H4 (cell line): ENCODE results near the gene CELSR2. TPM values are rescaled to one million over a fixed set of nuclear protein-coding genes. Genes with fewer than 3 reads are reported as not detected.

Source experiments
- DNase-seq: peaks from one replicate; pipeline ENCODE4 v3.0.0-alpha.2; 2015; ENCODE audit warnings: low spot score
- total RNA-seq: library from RNA; depleted of rRNA; stranded (reverse); fragments of >200 nt; shearing (Covaris generic); gene quantifications from 2 replicates; pipeline ENCODE4 v1.2.3, GENCODE V29; 2014

The CELSR2 gene
- total RNA-seq, 1 experiment from 2014 or later = 1.7 TPM

DNA sequence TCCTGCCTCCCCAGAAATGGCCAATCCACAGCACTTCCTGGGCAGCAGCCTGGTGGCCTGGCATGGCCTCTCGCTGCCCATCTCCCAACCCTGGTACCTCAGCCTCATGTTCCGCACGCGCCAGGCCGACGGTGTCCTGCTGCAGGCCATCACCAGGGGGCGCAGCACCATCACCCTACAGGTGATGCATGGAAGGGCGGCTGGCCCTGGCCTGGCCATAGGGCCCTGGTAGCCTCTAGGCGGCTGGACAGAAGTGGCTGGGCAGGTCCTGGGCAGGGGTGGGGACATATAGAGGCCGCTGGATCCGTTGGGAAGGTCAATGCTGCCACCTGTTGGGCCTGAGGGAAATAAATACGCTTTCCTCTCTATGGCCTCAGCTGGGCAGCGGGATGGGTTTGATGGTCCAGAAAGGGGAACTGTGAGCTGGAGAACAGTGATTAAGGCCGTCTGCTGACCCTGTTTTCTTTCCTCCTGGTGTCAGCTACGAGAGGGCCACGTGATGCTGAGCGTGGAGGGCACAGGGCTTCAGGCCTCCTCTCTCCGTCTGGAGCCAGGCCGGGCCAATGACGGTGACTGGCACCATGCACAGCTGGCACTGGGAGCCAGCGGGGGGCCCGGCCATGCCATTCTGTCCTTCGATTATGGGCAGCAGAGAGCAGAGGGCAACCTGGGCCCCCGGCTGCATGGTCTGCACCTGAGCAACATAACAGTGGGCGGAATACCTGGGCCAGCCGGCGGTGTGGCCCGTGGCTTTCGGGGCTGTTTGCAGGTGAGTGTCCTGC lies 14.4 kb downstream of the CELSR2 start:
- peak; percentile 73 for DNase-seq

DNA sequence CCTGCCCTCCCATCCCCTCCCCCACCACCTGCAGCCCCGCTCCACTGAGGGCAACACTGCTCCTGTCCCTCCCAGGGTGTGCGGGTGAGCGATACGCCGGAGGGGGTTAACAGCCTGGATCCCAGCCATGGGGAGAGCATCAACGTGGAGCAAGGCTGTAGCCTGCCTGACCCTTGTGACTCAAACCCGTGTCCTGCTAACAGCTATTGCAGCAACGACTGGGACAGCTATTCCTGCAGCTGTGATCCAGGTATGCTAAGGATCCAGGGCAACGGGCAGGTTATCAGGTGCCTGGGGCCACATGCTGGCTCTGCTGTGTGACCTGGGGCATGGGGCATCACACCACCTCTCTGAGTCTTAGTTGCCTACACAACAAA lies 15.0 kb downstream of the CELSR2 start:
- no peak for DNase-seq

DNA sequence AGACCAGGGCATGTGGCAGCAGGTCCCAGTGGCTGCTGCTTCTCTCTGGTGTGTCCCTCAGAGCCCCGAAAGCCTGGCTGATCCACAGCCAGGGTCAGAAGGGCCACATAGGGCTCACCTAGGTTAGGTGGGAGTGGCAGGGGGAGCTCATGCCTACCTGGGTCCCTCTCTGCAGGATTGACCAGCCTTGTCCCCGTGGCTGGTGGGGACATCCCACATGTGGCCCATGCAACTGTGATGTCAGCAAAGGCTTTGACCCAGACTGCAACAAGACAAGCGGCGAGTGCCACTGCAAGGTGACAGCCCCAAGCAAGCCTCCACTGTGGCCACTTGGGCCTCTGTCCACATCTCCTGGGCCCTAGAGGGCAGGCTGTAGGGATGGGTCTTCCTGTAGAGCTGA lies 15.7 kb downstream of the CELSR2 start:
- DNase-seq = no peak

DNA sequence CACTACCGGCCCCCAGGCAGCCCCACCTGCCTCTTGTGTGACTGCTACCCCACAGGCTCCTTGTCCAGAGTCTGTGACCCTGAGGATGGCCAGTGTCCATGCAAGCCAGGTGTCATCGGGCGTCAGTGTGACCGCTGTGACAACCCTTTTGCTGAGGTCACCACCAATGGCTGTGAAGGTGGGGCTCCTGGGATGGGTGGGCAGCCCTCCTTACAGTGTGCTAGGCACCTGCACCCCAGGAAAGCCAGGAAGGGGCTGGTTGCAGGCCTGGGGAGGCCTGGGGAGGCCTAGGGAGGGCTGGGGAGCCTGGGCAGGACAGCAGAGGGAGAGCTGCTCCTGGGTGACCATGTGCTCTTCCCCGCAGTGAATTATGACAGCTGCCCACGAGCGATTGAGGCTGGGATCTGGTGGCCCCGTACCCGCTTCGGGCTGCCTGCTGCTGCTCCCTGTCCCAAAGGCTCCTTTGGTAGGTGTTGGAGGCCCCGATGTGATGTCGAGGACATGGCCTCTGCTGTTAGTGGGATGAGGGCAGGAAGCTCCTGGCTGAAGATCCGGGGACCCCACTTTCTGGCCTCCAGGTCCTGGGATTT lies 16.5 kb downstream of the CELSR2 start:
- no peak for DNase-seq

DNA sequence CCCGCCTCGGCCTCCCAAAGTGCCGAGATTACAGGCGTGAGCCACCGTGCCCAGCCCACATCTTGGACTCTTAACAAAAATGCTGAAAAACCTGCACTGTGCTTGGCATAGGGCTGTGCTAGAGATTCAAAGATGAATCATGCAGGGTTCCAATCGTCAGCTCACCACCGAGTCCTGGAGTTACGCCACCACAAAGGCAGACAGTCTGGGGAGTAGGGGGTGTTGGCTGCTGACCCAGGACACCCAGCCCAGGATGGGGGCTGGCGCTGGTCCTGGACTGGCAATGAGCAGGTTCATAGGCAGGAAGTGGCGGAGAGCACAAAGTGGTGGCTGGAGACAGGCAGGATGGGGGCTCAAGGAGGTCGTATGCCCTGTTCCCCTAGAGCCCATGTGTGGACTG lies 17.6 kb downstream of the CELSR2 start:
- DNase-seq = no peak

DNA sequence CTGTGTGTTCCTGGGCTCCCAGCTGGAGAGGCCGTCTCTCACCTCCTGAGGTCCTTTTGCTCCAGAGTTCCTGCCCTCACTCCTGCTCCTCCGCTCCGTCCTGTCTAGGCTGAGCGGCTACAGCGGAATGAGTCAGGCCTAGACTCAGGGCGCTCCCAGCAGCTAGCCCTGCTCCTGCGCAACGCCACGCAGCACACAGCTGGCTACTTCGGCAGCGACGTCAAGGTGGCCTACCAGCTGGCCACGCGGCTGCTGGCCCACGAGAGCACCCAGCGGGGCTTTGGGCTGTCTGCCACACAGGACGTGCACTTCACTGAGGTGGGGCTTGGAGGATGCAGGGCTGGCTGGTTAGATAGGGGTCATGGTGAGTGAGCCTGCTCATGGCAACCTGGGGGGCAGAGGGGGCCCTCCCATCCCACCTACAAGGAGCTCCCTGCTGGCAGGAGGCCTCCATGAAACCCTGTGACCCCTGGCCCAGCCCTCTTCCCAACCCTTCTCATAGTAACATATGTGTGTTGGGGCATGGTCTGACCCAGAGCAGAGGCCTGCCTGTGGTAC lies 18.5 kb downstream of the CELSR2 start:
- DNase-seq = no peak

DNA sequence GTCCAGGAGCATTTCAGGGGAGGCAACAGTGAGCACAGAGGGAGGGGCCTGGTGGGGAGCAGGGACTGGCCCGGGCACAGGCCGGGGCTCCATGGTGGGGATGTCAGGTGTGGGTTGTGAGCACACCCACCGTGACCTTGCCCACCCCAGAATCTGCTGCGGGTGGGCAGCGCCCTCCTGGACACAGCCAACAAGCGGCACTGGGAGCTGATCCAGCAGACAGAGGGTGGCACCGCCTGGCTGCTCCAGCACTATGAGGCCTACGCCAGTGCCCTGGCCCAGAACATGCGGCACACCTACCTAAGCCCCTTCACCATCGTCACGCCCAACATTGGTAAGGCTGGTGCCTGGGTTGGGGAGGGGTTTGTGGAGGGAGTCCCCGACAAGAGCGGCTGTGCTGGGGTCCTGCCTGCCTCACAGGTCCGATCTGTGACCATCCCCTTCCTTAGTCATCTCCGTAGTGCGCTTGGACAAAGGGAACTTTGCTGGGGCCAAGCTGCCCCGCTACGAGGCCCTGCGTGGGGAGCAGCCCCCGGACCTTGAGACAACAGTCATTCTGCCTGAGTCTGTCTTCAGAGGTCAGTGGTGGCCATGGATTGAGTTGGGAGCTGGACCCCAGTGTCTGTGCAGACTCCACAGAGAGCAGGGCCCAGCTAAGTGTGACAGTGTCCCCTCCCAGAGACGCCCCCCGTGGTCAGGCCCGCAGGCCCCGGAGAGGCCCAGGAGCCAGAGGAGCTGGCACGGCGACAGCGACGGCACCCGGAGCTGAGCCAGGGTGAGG lies 19.3 kb downstream of the CELSR2 start:
- DNase-seq = no peak

DNA sequence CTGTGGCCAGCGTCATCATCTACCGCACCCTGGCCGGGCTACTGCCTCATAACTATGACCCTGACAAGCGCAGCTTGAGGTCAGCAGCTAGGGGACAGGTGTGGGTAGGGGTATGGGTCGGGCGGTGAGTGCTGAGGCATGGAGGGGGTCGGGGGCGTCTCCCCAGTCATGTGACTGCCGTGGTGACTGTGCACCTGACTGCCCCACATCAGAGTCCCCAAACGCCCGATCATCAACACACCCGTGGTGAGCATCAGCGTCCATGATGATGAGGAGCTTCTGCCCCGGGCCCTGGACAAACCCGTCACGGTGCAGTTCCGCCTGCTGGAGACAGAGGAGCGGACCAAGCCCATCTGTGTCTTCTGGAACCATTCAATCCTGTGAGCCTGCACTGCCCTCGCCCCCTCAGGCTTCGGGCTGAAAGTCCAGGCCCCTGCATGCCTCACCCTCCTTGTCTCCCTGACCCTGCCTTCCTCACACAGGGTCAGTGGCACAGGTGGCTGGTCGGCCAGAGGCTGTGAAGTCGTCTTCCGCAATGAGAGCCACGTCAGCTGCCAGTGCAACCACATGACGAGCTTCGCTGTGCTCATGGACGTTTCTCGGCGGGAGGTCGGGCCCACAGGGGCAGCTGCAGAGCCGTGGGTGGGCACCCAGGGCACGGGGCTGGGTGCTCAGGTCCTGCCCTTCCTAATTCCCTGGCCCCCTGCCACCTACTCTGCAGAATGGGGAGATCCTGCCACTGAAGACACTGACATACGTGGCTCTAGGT lies 20.1 kb downstream of the CELSR2 start:
- no peak for DNase-seq

DNA sequence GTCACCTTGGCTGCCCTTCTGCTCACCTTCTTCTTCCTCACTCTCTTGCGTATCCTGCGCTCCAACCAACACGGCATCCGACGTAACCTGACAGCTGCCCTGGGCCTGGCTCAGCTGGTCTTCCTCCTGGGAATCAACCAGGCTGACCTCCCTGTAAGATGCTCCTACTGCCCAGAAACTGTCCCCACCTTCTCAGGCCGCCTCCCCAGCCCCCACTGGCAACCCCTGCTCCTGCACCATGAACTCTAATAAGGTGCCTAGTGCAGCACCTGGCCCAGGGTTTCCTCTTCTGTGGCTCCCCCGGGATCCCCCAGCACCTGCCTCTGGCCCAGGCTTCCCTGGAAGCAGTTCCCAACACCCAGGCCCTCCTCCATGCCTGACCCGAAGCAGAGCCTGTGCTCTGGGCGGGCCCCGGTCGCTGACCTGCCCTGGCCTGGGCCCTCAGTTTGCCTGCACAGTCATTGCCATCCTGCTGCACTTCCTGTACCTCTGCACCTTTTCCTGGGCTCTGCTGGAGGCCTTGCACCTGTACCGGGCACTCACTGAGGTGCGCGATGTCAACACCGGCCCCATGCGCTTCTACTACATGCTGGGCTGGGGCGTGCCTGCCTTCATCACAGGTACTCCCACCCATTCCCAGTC lies 20.8 kb downstream of the CELSR2 start:
- no peak for DNase-seq

DNA sequence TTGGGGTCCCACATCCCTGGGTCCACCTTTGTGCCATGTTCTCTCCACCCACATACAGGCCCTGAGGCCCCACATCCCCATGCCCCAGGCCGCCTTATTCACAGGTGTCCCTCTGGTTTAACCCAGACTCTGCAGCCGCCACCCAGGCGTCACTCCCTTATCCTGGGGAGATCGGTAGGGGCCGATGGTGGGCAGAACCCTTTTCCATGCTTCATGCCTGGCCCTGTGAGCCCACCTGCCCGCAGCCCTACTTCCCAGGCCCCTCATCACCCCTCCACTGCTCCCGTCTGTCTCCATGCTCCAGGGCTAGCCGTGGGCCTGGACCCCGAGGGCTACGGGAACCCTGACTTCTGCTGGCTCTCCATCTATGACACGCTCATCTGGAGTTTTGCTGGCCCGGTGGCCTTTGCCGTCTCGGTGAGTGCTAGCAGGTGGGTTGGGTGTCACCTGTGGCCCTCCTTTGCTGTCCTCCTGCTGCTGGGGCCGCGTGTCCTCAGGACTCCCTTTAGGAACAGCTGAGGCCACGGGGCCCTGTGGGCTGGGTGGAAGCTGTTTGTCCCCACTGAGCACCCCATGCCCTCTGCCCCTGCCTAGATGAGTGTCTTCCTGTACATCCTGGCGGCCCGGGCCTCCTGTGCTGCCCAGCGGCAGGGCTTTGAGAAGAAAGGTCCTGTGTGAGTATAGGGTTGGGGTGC lies 21.4 kb downstream of the CELSR2 start:
- DNase-seq = no peak

DNA sequence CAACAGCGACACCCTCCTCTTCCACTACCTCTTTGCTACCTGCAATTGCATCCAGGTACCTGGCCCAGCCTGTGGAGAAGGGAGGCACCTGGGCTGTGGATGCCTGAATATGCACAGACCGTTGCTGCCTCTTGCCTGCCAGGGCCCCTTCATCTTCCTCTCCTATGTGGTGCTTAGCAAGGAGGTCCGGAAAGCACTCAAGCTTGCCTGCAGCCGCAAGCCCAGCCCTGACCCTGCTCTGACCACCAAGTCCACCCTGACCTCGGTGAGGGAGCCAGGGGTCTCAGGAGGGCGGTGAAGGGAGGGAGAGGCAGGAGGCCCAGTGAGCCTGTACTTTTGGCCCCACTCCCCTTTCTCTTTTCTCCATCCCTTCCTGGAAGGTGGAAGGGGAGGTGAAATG lies 22.1 kb downstream of the CELSR2 start:
- DNase-seq = no peak

DNA sequence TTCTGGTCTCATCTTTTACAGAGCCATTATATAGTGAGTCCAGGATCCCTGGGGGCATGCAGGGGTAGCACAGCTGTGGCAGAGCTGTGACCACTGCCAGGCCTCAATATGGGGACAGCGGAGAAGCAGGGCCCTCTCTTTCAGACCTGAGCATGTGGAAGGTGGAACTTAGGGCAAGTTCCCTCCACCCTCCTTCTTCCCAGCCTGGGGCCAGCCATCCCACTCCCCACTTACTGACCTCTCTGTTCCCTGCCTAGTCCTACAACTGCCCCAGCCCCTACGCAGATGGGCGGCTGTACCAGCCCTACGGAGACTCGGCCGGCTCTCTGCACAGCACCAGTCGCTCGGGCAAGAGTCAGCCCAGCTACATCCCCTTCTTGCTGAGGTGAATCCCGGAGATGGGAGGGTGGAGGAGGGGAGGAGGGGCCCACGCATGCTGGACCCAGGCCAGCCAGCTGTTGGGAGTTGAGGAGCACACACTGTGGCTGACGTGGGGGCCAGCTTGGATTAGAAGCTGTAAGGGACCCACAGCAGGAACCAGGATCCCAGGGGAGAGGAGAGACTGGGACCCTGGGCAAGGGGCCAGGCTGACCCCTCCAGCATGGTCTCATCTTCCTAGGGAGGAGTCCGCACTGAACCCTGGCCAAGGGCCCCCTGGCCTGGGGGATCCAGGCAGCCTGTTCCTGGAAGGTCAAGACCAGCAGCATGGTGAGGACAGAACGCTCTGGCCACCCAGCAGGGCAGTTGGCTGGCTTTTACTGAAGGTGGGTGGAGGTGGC lies 22.9 kb downstream of the CELSR2 start:
- DNase-seq = no peak

DNA sequence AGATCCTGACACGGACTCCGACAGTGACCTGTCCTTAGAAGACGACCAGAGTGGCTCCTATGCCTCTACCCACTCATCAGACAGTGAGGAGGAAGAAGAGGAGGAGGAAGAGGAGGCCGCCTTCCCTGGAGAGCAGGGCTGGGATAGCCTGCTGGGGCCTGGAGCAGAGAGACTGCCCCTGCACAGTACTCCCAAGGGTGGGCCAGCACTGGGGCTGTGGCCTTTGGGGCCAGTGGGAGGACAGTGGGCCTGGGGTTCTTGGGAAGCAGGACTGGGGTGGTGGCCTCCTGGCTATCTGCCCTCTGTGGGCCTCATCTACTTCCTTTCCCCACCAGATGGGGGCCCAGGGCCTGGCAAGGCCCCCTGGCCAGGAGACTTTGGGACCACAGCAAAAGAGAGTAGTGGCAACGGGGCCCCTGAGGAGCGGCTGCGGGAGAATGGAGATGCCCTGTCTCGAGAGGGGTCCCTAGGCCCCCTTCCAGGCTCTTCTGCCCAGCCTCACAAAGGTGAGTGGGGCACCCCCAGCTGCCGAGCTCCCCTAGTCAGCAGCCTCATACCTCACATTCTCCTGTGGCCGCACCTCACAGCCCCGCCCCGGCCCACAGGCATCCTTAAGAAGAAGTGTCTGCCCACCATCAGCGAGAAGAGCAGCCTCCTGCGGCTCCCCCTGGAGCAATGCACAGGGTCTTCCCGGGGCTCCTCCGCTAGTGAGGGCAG lies 23.6 kb downstream of the CELSR2 start:
- no peak for DNase-seq

DNA sequence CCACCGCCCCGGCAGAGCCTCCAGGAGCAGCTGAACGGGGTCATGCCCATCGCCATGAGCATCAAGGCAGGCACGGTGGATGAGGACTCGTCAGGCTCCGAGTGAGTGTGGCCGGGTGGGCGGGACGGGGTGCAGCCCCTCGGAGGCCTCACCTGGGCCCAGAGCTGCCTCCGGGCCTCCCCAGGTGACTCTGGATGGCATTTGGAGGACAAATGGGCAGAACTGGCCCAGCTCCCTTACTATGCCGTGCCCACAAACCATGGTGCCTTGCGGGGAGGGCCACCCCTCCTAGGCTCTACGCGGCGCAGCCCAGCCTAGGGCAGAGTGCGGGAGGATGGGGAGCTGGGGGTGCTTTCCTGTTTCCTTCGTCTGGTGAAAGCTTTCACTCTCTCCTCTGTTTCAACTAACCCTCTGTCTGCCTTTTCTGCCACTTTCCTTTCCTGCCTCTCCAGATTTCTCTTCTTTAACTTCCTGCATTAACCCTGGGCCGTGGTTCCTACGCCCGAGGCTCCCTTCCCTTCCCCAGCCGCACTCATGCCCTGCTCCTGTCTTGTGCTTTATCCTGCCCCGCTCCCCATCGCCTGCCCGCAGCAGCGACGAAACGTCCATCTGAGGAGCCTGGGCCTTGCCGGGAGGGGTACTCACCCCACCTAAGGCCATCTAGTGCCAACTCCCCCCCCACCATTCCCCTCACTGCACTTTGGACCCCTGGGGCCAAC lies 24.4 kb downstream of the CELSR2 start:
- no peak for DNase-seq

DNA sequence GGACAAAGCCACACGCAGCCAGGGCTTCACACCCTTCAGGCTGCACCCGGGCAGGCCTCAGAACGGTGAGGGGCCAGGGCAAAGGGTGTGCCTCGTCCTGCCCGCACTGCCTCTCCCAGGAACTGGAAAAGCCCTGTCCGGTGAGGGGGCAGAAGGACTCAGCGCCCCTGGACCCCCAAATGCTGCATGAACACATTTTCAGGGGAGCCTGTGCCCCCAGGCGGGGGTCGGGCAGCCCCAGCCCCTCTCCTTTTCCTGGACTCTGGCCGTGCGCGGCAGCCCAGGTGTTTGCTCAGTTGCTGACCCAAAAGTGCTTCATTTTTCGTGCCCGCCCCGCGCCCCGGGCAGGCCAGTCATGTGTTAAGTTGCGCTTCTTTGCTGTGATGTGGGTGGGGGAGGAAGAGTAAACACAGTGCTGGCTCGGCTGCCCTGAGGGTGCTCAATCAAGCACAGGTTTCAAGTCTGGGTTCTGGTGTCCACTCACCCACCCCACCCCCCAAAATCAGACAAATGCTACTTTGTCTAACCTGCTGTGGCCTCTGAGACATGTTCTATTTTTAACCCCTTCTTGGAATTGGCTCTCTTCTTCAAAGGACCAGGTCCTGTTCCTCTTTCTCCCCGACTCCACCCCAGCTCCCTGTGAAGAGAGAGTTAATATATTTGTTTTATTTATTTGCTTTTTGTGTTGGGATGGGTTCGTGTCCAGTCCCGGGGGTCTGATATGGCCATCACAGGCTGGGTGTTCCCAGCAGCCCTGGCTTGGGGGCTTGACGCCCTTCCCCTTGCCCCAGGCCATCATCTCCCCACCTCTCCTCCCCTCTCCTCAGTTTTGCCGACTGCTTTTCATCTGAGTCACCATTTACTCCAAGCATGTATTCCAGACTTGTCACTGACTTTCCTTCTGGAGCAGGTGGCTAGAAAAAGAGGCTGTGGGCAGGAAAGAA lies 25.5 kb downstream of the CELSR2 start:
- peak; percentile 86 for DNase-seq

DNA sequence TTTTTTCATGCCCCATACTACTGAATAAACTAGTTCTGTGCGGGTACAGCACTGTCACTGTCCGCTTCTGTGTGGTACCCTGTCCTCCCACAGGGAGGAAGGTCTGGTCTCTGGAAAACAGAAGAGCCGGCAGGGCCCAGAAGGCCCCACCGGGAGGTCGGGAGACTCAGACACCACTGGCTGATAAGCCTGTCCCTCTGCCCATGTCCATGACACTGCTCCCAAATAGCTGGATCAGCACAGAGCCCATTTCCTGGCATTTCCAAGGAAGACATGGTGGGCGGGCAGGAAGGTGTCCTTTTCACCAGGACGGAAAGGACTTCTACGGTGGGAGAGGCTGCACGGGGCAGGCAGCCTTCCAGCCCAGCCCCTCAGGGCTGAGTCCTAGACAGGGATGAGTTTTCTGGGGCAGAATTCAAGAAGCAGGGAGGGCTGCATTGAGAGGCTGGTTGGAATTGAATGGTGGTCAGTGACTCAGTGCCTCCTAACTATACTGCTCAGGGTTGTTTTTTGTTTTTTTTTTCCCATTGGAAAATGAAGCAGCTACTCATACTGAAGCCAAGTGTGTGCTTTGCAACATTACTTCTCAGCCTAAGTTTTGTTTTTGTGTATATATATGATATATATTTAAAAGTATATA lies 26.5 kb downstream of the CELSR2 start:
- DNase-seq = no peak
